IPS DF 6.9 (cell line): ENCODE results near the gene MYO9B.
"Not testable (repeated sequence)": the region's sequence is repeated elsewhere in the genome, so short reads cannot be mapped to it uniquely, and the experiment has no call there.

Experiments
- DNase-seq: peaks from one replicate; pipeline ENCODE4 v3.0.0-alpha.2; 2013; ENCODE audit warnings: low read depth, low spot score
- H3K27ac ChIP-seq: one replicate; pipeline ENCODE4 v1.5.1; 2013; ENCODE audit warnings: low read length, control low read depth
- H3K27me3 ChIP-seq: 2 replicates; pipeline ENCODE4 v1.6.1; 2013; ENCODE audit warnings: mild to moderate bottlenecking, low read length; ENCODE audit not compliant: control insufficient read depth, insufficient read depth
- H3K36me3 ChIP-seq: 2 replicates; pipeline ENCODE4 v1.6.1; 2013; ENCODE audit warnings: low read length; ENCODE audit not compliant: control insufficient read depth, insufficient read depth
- H3K4me1 ChIP-seq: 2 replicates; pipeline ENCODE4 v1.6.1; 2013; ENCODE audit warnings: low read length; ENCODE audit not compliant: control insufficient read depth, insufficient read depth
- H3K4me3 ChIP-seq: 2 replicates; pipeline ENCODE4 v1.5.1; 2013; ENCODE audit warnings: mild to moderate bottlenecking, low read length
- H3K9me3 ChIP-seq: 2 replicates; pipeline ENCODE4 v1.6.1; 2013; ENCODE audit warnings: low read length, inconsistent platforms; ENCODE audit not compliant: control insufficient read depth, insufficient read depth
- WGBS: extraction: QIAGEN DNeasy Blood & Tissue Kit; methylation state at CpG from one replicate; pipeline ENCODE4 v1.1.7; 2013; ENCODE audit warnings: mixed read lengths, missing lambda C conversion rate; ENCODE audit not compliant: insufficient read length, insufficient coverage; 5-methylcytosine and 5-hydroxymethylcytosine counted together

MYO9B gene

GRCh38 chr19:17178291-17178690 lies 102.7 kb downstream of the MYO9B start:
- no peak overlapping the region for H3K27ac ChIP-seq
- no peaks in the 10 kb centered on the region for H3K9me3 ChIP-seq
- DNase-seq: no peak
- WGBS: no CpG with 5 or more reads among the region's 10 CpGs
- H3K36me3 ChIP-seq: no peaks in the 10 kb centered on the region
- H3K4me3 ChIP-seq: no peak overlapping the region
- no peaks in the 10 kb centered on the region for H3K27me3 ChIP-seq
- H3K4me1 ChIP-seq: 0 out of 2 replicates have a peak, but pooled peaks cover 2% of the 10 kb centered on the region

DNA sequence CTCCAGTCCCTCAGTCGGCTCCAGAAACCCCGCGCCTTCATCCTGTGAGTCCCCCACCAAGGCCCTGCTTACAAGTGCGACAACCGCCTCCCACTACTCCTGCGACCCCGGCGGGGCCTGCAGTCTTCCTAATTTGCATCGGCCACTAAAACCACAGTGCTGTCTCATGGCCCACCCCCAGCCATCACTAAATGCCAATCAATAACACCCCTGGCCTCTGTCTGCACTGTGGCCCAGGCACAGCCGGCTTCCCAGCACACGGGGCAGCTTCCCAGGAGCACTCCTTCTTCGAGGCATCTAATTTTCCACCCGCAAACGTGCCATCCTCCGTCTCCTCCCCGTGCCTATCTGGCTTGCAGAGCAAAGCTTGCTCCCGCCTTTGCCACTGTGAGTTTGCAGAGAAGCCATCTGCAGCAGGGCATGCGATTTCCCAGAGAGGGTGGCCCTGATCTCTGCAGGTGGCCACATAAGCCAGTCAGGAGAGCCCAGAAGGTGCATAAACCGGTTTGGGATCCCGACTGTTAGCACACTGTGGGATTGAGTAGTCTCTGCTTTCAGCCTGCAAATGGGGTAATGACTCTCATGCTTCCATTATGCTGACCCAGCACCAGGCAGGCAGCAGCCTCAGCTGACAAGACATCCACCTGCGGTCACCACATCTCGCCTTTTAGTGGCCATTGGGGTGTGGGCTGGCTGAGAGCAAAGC lies 105.6 kb downstream of the MYO9B start:
- no CpG with 5 or more reads among the region's 22 CpGs for WGBS
- no peaks in the 10 kb centered on the region for H3K9me3 ChIP-seq
- no peaks in the 10 kb centered on the region for H3K27me3 ChIP-seq
- 0 out of 2 replicates have a peak, but pooled peaks cover 2% of the 10 kb centered on the region for H3K4me1 ChIP-seq
- no peak for DNase-seq
- no peak overlapping the region for H3K4me3 ChIP-seq
- no peak overlapping the region for H3K27ac ChIP-seq
- no peaks in the 10 kb centered on the region; the same call in 1 of the 2 replicates for H3K36me3 ChIP-seq

- Histone ChIP-seq H3K4me1 (0 out of 2 replicates have a peak, but pooled peaks cover 2% of the 10 kb centered on the region), H3K27me3 (no peaks in the 10 kb centered on the region), H3K36me3 (peaks cover 7% of the 10 kb centered on the region), H3K27ac (no peak overlapping the region), H3K9me3 (no peaks in the 10 kb centered on the region), H3K4me3 (no peak overlapping the region)
- WGBS: no CpG with 5 or more reads among the region's 14 CpGs
- DNase-seq: no peak
These were observed 107.7 kb downstream of the MYO9B start for GRCh38 chr19:17183271-17183761.

- Histone ChIP-seq H3K4me1 (0 out of 2 replicates have a peak, but pooled peaks cover 2% of the 10 kb centered on the region), H3K36me3 (peaks cover 7% of the 10 kb centered on the region), H3K4me3 (no peak overlapping the region), H3K9me3 (no peaks in the 10 kb centered on the region), H3K27ac (no peak overlapping the region), H3K27me3 (no peaks in the 10 kb centered on the region)
- WGBS: no CpG with 5 or more reads among the region's 11 CpGs
- no peak for DNase-seq
These were observed 108.3 kb downstream of the MYO9B start for GRCh38 chr19:17183858-17184321.

DNA sequence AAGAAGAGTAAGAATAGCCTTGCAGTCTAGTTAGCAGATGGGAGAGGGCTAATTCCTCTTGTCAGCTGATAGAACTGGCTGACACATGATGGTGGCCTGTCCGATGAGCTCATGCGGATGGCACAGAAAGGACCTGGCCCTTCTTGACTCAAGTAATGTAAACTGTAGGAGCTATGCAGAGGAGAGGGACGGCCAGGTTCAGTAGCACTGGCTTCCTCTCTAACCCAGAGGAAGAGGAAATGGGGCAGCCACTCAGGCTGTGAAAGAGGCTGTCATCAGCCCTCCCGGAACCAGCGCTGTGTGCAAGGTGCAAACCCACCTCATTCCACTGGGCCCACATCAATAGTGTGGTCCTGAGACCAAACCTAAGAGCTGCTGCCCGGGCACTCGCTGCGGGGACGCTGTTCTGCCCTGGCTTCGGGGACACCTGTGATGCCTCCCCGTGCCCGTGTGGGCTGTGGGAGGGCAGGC lies 108.8 kb downstream of the MYO9B start:
- DNase-seq: no peak
- peaks cover 7% of the 10 kb centered on the region for H3K36me3 ChIP-seq
- no CpG with 5 or more reads among the region's 12 CpGs for WGBS
- no peaks in the 10 kb centered on the region for H3K9me3 ChIP-seq
- H3K27me3 ChIP-seq: no peaks in the 10 kb centered on the region
- 0 out of 2 replicates have a peak, but pooled peaks cover 2% of the 10 kb centered on the region for H3K4me1 ChIP-seq
- H3K4me3 ChIP-seq: no peak overlapping the region
- H3K27ac ChIP-seq: no peak overlapping the region

- WGBS: no CpG with 5 or more reads among the region's 8 CpGs
- DNase-seq: no peak
- H3K36me3 ChIP-seq: peaks cover 7% of the 10 kb centered on the region
- H3K4me3 ChIP-seq: no peak overlapping the region
- H3K9me3 ChIP-seq: no peaks in the 10 kb centered on the region
- no peaks in the 10 kb centered on the region for H3K27me3 ChIP-seq
- no peak overlapping the region for H3K27ac ChIP-seq
- 0 out of 2 replicates have a peak, but pooled peaks cover 2% of the 10 kb centered on the region for H3K4me1 ChIP-seq
These were observed 110.0 kb downstream of the MYO9B start for GRCh38 chr19:17185590-17185989.

- H3K36me3 ChIP-seq: peaks cover 27% of the 10 kb centered on the region
- H3K9me3 ChIP-seq, H3K4me3 ChIP-seq, H3K4me1 ChIP-seq, DNase-seq, H3K27me3 ChIP-seq, H3K27ac ChIP-seq: not testable (repeated sequence)
- WGBS: no CpG with 5 or more reads among the region's 6 CpGs
These were observed 116.2 kb downstream of the MYO9B start for GRCh38 chr19:17191736-17192135.

- Histone ChIP-seq H3K27me3 (no peaks in the 10 kb centered on the region), H3K36me3 (peaks cover 22% of the 10 kb centered on the region), H3K4me3 (no peak overlapping the region), H3K4me1 (no peaks in the 10 kb centered on the region), H3K27ac (no peak overlapping the region), H3K9me3 (no peaks in the 10 kb centered on the region)
- no CpG with 5 or more reads among the region's 26 CpGs for WGBS
- no peak for DNase-seq
These were observed 117.2 kb downstream of the MYO9B start for GRCh38 chr19:17192751-17193150.

GRCh38 chr19:17194608-17195007 lies 119.0 kb downstream of the MYO9B start:
- Histone ChIP-seq H3K27ac (no peak overlapping the region), H3K4me1 (no peaks in the 10 kb centered on the region), H3K4me3 (no peak overlapping the region), H3K36me3 (peaks cover 23% of the 10 kb centered on the region), H3K27me3 (no peaks in the 10 kb centered on the region), H3K9me3 (no peaks in the 10 kb centered on the region)
- no peak for DNase-seq
- WGBS: no CpG with 5 or more reads among the region's 16 CpGs

GRCh38 chr19:17195106-17195505 lies 119.5 kb downstream of the MYO9B start:
- no peak overlapping the region for H3K4me3 ChIP-seq
- WGBS: no CpG with 5 or more reads among the region's 23 CpGs
- peaks cover 24% of the 10 kb centered on the region for H3K36me3 ChIP-seq
- no peaks in the 10 kb centered on the region for H3K27me3 ChIP-seq
- DNase-seq: no peak
- H3K4me1 ChIP-seq: no peaks in the 10 kb centered on the region
- H3K27ac ChIP-seq: no peak overlapping the region
- H3K9me3 ChIP-seq: no peaks in the 10 kb centered on the region
